ENCODE measurements around the gene LDLRAP1.

LDLRAP1 gene

DNA sequence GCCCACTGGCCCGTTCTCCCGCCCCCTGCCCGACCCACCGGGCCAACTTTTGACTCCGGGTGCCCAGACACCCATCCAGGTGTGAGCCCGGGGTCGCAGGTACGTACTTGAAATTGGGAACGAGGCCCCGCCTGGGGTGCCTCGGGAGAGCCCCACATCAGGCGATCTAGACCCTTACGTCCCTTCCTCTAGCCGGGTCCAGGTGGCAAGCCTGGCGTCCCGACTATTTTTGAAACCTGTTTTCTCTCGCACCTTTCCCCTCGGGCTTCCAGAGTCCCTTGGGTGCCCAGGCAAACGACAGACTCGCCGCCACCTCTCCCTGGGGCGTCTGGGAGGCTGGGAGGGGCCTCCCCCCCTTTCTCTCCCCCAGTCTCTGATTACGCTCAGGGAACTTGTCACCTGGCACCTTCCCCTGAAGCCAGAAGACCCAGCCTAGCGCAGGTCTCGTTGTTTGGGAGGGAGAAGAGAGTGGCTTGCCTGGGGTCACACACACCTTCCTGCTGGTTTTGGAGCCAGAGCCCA is 898 bp downstream of the LDLRAP1 start:
- no peak for DNase-seq (ENCODE audit: low read depth)

- no peak for DNase-seq (ENCODE audit: low read depth)
Observed at GRCh38 chr1:25544819-25545218, 1.4 kb downstream of the LDLRAP1 start.

- DNase-seq (ENCODE audit: low read depth) = no peak
Observed at GRCh38 chr1:25545767-25546166, 2.4 kb downstream of the LDLRAP1 start.

DNA sequence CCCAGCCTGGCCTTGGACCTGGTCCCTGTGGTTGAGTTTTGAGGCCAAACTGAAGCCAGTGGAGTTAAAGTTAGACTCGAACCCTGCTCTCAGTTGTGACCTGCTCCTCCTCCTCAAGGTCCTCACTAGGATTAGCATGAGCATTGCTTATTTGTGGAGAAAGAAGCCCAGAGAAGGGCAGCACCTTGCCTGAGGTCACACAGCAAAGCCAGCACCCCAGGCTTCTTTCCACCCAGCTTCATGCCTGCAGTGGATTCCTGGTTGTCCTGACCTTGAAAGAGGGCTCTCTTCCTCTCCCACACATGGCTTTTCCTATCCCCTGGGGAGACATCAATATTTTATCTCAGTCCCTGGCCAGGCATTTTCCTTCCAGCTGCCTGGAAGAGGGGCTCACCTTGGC is 2.8 kb downstream of the LDLRAP1 start:
- no peak for DNase-seq (ENCODE audit: low read depth)

DNA sequence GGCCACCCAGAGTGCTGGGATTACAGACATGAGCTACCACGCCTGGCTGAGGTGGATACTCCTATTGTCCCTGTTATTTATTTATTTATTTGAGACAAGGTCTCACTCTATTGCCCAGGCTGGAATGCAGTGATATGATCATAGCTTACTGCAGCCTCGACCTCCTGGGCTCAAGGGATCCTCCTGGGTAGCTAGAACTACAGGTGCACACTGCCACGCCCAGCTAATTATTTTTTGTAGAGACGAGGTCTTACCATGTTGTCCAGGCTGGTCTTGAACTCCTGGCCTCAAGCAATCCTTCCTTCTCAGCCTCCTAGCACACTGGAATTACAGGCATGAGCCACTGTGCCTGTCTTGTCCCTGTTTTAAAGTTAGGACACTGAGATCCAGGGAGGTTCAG is 5.2 kb downstream of the LDLRAP1 start:
- no peak for DNase-seq (ENCODE audit: low read depth)

DNA sequence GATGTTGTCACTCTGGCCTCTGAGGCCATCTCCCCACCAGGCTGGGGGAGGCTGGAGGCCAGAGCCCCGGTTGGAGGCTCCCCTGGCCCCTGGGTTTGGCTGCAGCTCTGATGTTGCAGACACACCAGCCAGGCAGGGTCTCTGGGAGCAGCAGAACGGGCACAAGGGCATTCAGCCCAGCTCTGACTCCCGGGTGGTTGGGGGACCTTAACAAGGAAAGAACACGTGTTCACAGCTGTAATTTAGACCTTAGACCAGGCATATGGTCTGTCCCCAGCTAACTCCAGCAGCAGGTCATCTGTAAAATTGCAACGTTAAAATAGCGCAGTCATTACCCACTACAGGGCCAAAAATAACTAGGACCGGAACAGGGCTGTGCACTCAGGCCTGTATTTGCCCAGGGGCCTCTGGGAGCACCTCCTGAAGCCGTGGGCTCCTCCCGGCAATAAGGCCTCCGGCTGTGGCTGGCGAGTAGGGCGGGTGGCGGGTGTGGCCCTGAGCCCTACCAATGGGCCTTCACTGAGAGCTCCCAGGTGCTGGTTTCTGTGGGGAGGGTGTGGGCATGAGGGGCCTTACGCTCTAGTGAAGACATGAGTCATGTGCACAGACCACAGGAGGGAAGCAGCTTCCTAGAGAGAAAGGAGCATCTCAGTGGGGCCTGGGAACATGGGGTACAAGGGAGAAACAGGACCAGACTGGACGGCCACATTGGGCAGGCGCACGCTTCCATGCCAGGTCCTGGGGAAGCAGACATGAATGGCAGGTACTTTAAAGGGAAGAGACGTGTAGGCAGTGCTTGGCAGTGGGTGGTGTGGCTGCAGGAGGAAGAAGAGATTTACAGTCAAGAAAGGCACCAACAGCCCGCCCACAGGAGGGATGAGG is 6.1 kb downstream of the LDLRAP1 start:
- peak; percentile 82 for DNase-seq (ENCODE audit: low read depth)

DNA sequence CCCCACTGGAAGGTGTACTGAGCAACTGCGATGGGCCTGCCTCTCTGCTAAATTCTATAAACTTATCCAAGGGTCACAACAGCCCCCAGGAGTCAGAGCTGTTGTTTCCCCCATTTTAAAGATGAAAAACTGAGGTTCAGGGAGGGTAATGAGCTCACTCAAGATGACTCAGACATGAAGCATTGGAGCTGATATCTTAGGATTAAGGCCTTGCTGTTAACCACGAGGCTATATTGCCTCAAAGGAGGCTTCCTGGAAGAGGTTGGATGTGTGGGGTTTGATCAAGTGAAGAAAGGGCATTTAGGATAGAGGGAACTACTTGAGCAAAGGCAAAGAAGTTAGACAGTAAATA is 6.7 kb downstream of the LDLRAP1 start:
- peak; percentile 89 for DNase-seq (ENCODE audit: low read depth)

GRCh38 chr1:25550683-25551310 is 7.4 kb downstream of the LDLRAP1 start:
- peak; percentile 62 for DNase-seq (ENCODE audit: low read depth)

- DNase-seq (ENCODE audit: low read depth) = no peak
Observed at GRCh38 chr1:25553749-25554429, 10.5 kb downstream of the LDLRAP1 start.

GRCh38 chr1:25554430-25554780 is 11.0 kb downstream of the LDLRAP1 start:
- no peak for DNase-seq (ENCODE audit: low read depth)

- no peak for DNase-seq (ENCODE audit: low read depth)
Observed at GRCh38 chr1:25554886-25555752, 11.7 kb downstream of the LDLRAP1 start.

DNA sequence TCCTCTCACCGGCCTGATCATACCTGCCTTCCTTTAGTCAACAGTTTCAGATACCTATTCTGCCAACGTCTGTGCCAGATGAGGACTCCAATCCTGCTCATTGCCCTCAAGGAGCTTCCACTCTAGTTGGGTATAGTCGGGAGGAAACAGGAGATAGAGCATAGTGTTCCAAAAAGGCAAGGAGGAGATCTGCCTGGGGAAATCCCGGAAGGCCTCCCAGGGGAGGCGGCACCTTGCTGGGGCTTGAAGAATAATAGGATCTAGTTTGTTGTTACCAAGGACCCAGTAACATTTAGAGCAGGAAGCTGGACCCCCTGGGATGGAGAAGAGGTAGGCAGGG is 12.3 kb downstream of the LDLRAP1 start:
- no peak for DNase-seq (ENCODE audit: low read depth)

GRCh38 chr1:25556132-25556670 is 12.8 kb downstream of the LDLRAP1 start:
- DNase-seq (ENCODE audit: low read depth) = no peak

DNA sequence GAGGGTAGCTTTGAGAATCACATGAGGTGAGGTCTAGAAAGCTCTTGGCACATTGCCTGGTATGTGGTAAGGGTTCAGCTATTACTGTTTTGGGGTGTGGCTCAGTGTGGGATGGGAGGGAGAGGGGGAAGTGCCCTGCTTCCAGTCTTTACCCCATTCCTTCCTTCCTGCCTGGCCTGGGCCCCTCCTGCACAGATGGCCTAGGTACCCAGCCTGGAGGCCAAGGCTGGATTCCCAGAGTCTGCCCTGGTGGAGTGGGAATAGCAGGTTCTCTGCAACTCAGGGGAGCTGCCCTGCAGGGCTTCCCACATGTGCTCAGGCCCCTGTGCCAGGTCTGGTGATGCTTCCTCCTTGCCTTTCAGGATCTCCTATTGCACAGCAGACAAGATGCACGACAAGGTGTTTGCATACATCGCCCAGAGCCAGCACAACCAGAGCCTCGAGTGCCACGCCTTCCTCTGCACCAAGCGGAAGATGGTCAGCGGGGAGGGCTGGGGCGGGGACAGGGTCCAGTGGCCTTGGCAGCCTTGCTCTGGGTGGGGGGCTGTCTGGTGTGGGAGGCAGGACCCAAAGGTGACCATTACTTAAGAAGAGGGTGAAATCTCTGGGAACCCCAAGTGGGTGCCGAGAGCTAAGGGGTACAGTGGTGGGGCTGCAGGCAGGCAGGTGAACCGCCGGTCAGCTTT is 13.5 kb downstream of the LDLRAP1 start:
- DNase-seq (ENCODE audit: low read depth) = peak; percentile 68

GRCh38 chr1:25557543-25557942 is 14.1 kb downstream of the LDLRAP1 start:
- DNase-seq (ENCODE audit: low read depth) = no peak

DNA sequence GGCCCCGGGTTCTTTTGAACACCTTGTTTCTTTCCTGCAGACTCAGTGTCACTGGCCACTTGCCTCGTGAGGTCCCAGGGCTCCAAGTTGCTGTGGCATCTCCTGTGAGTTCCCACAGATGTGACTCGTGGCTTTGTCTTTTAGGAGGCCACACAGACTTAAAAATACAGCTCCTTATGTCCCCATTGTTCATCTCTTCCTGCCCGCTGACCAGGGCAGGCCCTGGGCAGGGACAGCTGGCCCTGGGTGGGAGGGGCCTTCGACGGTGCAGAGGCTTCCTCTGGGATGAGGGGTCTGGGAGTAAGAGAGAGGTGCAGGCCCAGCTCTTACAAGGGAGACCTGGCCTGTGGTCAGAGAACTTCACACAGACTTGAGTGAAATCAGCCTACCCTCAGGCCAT is 15.6 kb downstream of the LDLRAP1 start:
- DNase-seq (ENCODE audit: low read depth) = no peak

DNA sequence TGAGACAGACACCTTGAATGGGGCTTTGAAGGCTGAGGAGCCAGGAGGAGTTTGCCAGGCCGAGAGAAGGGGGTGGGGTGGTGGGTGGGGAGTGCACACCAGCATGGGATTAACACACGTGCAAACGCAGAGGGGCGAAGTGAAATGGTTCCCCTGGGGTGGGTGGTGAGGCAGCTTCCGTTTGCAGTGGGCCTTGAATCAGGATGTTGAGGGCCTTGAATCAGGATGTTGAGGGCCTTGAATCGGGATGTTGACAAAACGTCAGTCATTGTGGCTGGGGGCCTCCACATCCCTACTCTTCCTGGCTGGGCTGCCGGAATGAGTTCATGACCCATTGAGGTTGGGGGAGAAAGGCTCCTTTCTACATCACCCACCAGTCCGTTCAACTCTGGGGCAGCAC is 16.6 kb downstream of the LDLRAP1 start:
- no peak for DNase-seq (ENCODE audit: low read depth)

DNA sequence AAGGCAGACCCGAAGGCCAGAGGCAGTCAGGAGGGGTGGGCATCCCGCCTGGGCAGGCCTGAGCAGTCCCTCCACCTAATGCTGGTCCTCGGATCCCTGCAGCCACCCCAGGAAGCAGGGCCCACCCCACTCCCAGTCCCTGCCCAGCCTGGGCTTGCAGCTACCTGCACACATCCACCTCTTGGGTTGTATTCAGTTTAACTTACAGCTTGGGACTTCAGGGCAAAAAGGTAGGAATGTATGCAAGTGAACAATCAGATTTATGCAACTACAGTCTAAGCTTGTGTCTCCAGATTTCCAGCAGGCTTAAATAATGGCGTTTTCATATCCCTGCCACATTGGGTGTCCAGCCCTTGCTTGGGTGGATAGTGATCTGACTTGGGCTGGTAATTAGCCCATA is 17.4 kb downstream of the LDLRAP1 start:
- no peak for DNase-seq (ENCODE audit: low read depth)

DNA sequence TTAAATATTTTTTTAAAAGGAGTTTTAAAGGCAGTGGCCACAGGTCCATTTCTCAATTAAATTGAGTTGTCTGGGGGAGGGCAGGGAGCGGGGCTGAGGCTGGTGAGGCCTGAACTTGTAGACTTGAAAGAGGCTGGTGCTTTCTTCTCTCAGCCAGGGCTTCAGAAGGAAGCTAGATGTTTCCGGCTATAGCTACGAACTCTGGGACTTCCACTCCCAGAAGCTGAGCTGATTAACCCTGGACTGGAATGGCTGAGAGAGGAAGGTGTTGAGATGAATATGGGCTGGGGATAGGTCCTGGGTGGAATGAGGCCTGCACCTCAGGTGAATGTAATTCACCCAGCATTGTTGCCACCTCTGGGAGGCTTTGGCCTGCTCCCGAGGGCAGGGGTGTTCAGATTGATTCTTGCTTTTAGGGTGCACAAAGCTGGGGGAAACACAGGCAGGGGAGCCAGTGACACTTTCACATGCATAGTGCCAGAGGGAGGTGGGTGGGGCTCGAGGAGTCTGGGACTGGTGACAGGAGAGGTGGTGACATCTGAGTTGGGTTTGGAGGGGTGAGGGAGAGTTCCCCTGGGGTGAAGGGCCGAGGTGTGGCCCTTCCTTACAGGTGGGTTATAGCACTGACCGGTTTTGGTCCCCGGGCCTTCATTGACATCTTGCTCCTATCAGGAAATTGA is 18.2 kb downstream of the LDLRAP1 start:
- no peak for DNase-seq (ENCODE audit: low read depth)

DNA sequence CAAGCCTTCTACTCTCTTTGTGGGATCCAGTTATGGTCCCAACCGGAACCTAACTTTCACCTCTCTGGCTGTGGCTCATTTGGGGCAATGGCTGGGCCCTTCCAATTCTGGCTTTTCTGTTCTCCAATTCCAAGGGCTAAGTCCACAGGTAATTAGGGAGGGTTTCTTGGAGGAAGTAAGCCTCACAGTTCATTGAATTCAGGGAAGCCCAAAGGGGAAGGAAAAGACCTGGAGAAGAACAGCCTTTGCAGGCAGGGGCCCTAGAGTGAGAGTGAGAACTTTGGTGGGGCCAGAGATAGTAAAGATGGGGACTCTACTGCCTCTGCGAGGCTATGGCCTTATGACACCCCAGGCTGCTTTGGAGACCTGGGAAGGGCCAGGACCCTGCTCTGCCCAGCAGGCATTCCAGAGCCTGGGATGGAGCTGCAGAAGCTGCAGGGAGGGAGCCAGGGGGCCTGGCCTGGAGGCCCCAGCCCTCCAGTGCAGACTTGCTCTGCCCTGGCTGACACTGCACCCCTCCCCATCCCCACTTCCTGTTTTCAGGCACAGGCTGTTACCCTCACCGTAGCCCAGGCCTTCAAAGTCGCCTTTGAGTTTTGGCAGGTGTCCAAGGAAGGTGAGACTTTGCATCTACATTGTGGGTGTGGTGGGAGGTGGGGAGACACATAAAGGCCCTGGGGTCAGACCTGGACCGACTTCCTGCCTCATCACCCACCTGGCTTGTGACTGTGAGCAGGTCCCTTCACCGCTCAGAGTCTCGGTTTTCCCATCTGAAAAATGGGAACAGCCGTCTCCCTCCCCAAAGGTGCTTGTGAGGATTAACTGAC is 18.9 kb downstream of the LDLRAP1 start:
- no peak for DNase-seq (ENCODE audit: low read depth)
